ENCODE data around the gene VCL. TPM values are rescaled to one million over a fixed set of nuclear protein-coding genes. Genes with fewer than 3 reads are reported as not detected.
A peak's percentile ranks its signal among the peaks of the same experiment; 100 is the strongest.
"Not testable (repeated sequence)": the region's sequence is repeated elsewhere in the genome, so short reads cannot be mapped to it uniquely, and the experiment has no call there.

VCL gene
- total RNA-seq, 1 experiment from 2014 or later = 378 TPM

DNA sequence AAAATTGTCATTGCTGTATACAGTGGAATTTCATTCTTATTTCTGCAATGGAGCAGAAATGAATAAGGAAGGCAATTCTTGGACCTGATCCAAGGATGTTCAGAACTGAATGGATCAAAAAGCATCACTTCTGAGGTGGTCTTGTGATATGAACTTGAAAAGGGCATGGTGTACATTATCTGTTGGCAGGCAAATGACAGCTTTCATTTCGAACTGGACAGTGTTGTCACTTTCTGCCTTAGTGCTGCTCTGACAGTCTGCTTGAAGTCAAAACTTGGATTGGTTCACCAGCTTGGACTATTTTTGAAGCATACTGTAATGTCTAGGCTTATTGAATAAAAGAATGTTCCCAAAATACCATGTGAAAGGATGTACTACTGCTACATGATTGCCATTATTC lies 52.0 kb downstream of the VCL start:
- no peaks in the 10 kb centered on the region for H3K9me3 ChIP-seq (replicated peaks)
- no peak overlapping the region for H3K27ac ChIP-seq
- no peak for DNase-seq (ENCODE audit: low read depth in 1 of 2, low spot score in 2 of 2)
- H3K36me3 ChIP-seq = peaks cover 59% of the 10 kb centered on the region
- H3K4me1 ChIP-seq (replicated peaks) = peaks cover 39% of the 10 kb centered on the region
- H3K27me3 ChIP-seq (replicated peaks) = no peaks in the 10 kb centered on the region
- no peak overlapping the region for H3K4me3 ChIP-seq

DNA sequence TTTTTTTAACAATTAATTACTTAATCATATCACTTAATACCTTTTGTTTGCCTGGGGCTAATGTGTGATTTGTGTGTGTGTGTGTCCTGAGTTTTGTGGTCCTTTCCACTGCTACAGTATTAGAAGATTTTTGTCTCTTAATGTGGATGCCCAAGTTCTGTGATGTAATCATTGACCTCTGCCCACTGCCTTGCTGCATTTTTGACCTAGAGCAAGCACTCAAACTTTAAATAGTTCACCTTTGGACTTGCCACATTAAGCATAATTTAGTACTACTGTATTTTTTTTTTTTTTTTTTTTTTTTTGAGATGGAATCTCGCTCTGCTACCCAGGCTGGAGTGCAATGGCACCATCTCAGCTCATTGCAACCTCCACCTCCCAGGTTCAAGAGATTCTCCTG lies 52.7 kb downstream of the VCL start:
- no peaks in the 10 kb centered on the region for H3K9me3 ChIP-seq (replicated peaks)
- H3K27me3 ChIP-seq (replicated peaks) = no peaks in the 10 kb centered on the region
- no peak for DNase-seq (ENCODE audit: low read depth in 1 of 2, low spot score in 2 of 2)
- H3K4me3 ChIP-seq = no peak overlapping the region
- peaks cover 57% of the 10 kb centered on the region for H3K36me3 ChIP-seq
- no peak overlapping the region for H3K27ac ChIP-seq
- H3K4me1 ChIP-seq (replicated peaks) = peaks cover 46% of the 10 kb centered on the region

DNA sequence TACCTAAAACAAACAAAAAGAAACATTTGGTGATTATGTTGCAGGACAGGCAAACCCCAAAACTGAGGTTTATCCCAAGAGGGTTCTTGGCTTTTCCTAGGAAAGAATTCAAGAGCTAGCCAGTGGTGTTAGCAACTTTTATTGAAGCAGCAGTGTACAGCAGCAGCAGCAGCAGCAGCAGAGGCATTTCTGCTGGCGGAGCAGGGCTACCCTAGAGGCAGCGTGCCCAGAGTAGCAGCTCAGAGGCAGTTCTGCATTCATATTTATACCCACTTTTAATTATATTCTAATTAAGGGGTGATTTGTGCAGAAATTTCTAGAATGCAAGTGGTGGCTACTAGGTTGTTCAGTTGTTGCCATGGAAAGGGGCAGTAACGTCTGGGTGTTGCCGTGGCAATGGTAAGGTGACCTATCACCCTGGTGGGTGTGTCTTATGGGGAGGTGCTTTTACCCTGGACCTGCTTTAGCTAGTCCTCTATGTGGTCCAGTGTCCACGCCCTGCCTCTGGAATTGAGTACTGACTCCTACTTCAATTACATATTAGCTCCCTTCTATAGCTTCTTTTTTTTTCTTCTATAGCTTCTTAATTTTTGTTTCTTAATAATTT lies 53.9 kb downstream of the VCL start:
- no peak overlapping the region for H3K4me3 ChIP-seq
- peaks cover 50% of the 10 kb centered on the region for H3K4me1 ChIP-seq (replicated peaks)
- no peaks in the 10 kb centered on the region for H3K9me3 ChIP-seq (replicated peaks)
- H3K27me3 ChIP-seq (replicated peaks) = no peaks in the 10 kb centered on the region
- DNase-seq (ENCODE audit: low read depth in 1 of 2, low spot score in 2 of 2) = no peak
- H3K27ac ChIP-seq = no peak overlapping the region
- peaks cover 51% of the 10 kb centered on the region for H3K36me3 ChIP-seq

DNA sequence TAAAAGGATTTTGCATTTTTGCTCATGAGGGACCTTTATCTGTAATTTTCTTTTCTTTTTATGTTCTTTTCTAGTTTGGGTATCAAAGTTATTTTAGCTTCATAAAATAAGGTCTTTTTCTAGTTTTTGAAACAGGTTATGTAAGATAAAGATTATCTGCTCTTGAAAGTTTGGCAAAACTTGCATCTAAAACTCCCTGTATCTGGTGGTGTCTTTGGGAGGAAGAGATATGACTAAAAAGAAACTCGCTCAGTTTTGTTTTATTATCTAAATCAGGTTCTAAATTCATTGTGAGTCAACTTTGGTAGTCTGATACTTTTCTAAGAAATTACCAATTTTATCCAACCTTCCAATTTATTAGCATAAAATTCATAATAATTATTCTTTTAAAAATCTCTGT lies 55.1 kb downstream of the VCL start:
- H3K36me3 ChIP-seq = peaks cover 44% of the 10 kb centered on the region
- no peak overlapping the region for H3K27ac ChIP-seq
- H3K9me3 ChIP-seq (replicated peaks) = no peaks in the 10 kb centered on the region
- DNase-seq (ENCODE audit: low read depth in 1 of 2, low spot score in 2 of 2) = no peak
- peaks cover 40% of the 10 kb centered on the region for H3K4me1 ChIP-seq (replicated peaks)
- no peak overlapping the region for H3K4me3 ChIP-seq
- H3K27me3 ChIP-seq (replicated peaks) = no peaks in the 10 kb centered on the region

DNA sequence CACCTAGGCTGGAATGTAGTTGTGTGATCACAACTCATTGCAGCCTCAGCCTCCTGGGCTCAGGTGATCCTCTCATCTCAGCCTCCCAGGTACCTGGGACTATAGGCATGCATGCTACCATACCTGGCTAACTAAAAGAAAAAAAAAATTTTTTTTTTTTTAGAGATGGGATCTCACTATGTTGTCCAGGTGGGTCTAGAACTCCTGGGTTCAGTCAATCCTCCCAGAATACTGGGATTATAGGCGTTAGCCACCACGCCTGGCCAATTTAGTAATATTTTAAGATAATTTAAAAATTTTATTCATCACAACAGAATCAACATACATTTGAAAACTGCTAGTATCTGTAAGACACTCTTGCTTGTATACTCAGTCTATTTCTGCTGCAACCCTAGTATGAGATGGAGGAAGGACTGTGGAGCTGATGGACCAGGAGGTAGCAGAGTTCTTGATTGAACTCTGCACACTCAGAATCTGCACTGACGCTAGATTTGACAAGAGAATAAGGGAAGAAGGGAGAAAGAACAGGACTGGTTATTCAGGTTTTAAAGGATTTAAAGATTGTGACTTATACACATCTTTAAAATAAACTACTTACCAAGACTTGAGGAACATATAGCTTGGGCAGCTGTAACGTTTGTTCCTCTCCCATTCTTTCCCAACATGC lies 57.6 kb downstream of the VCL start:
- Histone ChIP-seq H3K27me3 (replicated peaks) (no peaks in the 10 kb centered on the region), H3K9me3 (replicated peaks) (no peaks in the 10 kb centered on the region), H3K4me3 (no peak overlapping the region), H3K27ac (peak overlapping the region; percentile 68), H3K4me1 (replicated peaks) (peaks cover 26% of the 10 kb centered on the region), H3K36me3 (peaks cover 38% of the 10 kb centered on the region)
- no peak for DNase-seq (ENCODE audit: low read depth in 1 of 2, low spot score in 2 of 2)

DNA sequence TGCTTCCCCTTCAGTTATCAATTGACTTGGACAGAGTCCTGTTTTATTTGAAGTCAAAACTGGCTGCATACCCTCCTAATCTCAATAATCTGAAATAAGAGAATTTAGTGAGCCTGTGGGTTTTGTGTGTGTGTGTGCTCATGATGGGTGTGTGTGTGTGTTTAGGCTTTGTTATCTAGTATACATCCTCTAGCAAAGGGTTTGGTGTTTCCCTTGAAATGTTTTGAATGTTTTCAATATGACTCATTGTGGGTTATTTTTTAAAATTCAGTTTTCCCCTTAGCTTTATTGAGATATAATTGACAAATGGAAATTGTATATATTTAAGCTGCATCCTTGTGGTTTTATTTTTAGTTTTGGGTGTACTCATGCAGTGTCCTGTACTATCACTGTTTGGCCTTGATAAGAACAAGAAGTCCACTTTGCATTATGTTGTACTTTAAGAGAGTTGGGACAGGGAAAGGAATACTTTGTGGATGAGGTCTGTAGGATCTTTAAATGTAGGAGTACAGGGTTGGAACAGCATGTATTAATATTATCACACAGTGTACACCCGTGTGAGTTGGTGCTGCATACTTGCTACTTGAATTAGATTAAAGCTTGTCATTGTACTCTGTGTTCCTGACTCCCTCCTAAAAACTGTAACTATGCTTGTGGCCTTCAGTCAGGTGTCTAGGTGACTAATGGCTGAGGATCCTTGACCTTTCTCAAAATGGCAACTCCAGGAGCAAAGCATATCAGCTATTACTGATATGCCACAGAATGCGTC lies 58.3 kb downstream of the VCL start:
- no peak overlapping the region for H3K4me3 ChIP-seq

DNA sequence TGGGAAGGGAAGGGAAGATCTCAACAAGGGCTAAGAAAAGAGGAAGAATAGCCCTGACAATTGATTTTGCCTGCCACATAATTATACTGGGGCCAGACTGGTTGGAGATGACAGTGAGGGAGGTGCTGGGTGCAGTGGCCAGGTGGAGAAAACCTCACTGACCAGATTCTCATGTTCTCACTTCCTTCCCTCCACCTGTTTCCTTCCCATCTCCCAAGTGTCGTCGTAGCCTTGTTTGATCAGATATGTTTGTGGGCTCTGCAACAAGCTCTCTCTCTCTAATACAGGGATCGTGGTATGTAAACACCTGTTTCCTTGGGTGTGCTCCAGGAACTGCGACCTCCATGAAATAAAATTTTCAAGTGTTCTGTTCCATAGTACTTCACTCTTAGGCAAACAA lies 60.2 kb downstream of the VCL start:
- Histone ChIP-seq H3K36me3 (peaks cover 49% of the 10 kb centered on the region), H3K4me3 (no peak overlapping the region), H3K4me1 (replicated peaks) (peaks cover 26% of the 10 kb centered on the region), H3K27me3 (replicated peaks) (no peaks in the 10 kb centered on the region), H3K27ac (no peak overlapping the region), H3K9me3 (replicated peaks) (0 out of 2 replicates have a peak, but pooled peaks cover under 1% of the 10 kb centered on the region)
- no peak for DNase-seq (ENCODE audit: low read depth in 1 of 2, low spot score in 2 of 2)

More for the DNA sequence above, 58.3 kb downstream of the VCL start:
- Histone ChIP-seq H3K9me3 (replicated peaks) (no peaks in the 10 kb centered on the region), H3K27ac (peak overlapping the region; percentile 68), H3K36me3 (peaks cover 37% of the 10 kb centered on the region), H3K27me3 (replicated peaks) (no peaks in the 10 kb centered on the region), H3K4me1 (replicated peaks) (peaks cover 26% of the 10 kb centered on the region)
- peak in 1 of 2 experiments; percentile 80 for DNase-seq (ENCODE audit: low read depth in 1 of 2, low spot score in 2 of 2)

DNA sequence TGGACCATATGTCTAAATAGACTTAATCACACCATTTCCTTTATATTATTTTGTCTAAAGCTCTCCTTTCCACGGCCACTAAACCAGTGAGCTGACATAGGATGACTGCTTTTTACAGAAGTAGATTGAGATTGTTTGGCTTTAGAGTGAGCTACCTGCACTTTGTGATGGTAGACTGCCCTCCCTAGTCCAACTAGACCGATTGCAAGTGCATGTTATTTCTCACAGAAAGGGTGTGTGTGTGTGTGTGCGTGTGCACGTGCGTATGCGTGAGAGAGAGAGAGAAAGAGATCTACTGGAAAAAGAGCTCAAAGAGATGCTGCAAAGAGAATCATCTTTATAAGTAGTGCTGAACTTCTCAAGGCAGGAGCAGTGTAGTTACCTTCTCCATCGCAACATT lies 60.7 kb downstream of the VCL start:
- no peak overlapping the region for H3K27ac ChIP-seq
- no peaks in the 10 kb centered on the region for H3K27me3 ChIP-seq (replicated peaks)
- peaks cover 55% of the 10 kb centered on the region for H3K36me3 ChIP-seq
- H3K4me3 ChIP-seq = no peak overlapping the region
- H3K9me3 ChIP-seq (replicated peaks) = 0 out of 2 replicates have a peak, but pooled peaks cover 4% of the 10 kb centered on the region
- peaks cover 26% of the 10 kb centered on the region for H3K4me1 ChIP-seq (replicated peaks)
- no peak for DNase-seq (ENCODE audit: low read depth in 1 of 2, low spot score in 2 of 2)

DNA sequence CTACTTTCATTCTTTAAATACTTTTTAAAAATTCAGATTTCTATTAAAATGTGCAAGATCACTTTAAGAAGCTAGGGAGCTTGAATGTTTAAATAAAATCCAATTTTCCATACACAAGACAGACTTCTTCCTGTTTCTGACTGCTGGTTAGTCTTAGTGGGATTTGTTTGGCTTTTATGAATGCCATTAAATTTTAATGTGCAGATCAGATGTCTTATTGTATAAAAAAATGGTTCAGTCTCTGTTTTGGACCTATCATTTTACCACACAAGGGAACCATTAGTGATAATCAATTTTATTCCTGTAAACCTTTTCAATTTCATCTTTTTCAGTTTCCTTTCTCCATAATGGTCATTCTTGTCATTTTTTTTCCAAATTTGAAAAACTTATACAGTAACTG lies 63.2 kb downstream of the VCL start:
- H3K4me3 ChIP-seq = no peak overlapping the region
- peaks cover 66% of the 10 kb centered on the region for H3K36me3 ChIP-seq
- no peak for DNase-seq (ENCODE audit: low read depth in 1 of 2, low spot score in 2 of 2)
- no peak overlapping the region for H3K27ac ChIP-seq
- 0 out of 2 replicates have a peak, but pooled peaks cover 4% of the 10 kb centered on the region for H3K9me3 ChIP-seq (replicated peaks)
- H3K27me3 ChIP-seq (replicated peaks) = no peaks in the 10 kb centered on the region
- H3K4me1 ChIP-seq (replicated peaks) = peaks cover 9% of the 10 kb centered on the region

DNA sequence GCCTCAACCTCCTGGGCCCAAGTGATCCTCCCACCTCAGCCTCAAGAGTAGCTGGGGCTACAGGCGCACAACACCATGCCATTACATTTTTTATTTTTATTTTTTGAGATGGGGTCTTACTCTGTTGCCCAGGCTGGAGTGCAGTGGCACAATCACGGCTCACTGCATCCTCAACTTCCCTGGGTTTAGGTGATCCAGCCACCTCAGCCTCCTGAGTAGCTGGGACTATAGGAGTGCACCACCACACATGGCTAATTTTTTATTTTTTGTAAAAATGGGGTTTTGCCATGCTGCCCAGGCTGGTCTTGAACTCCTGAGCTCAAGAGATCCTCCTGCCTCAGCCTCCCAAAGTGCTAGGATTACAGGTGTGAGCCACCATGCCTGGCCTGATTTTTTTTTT lies 64.1 kb downstream of the VCL start:
- not testable (repeated sequence) for H3K27ac ChIP-seq; H3K9me3 ChIP-seq (replicated peaks); H3K27me3 ChIP-seq (replicated peaks); H3K4me1 ChIP-seq (replicated peaks); DNase-seq (ENCODE audit: low read depth in 1 of 2, low spot score in 2 of 2); H3K4me3 ChIP-seq
- H3K36me3 ChIP-seq = peaks cover 65% of the 10 kb centered on the region

DNA sequence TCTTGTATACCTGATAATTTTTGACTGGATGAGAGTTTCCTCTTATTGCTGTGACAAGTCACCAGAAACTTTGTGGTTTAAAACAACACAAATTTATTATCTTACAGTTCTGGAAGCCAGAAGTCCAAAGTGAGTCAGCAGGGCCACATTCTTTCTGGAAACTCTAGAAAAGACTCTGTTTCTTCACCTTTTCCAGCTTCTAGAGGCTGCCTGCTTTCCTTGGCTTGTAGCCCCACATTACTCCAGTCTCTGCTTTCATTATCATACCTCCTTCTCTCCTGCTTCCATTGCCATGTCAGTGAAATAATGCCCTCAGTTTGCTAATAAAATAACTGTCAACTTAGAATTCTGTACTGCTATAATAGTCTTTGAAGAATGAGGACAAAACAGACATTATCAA lies 65.3 kb downstream of the VCL start:
- no peak for DNase-seq (ENCODE audit: low read depth in 1 of 2, low spot score in 2 of 2)
- H3K27ac ChIP-seq = no peak overlapping the region
- H3K36me3 ChIP-seq = peaks cover 74% of the 10 kb centered on the region
- no peak overlapping the region for H3K4me3 ChIP-seq
- no peaks in the 10 kb centered on the region for H3K4me1 ChIP-seq (replicated peaks)
- 0 out of 2 replicates have a peak, but pooled peaks cover 4% of the 10 kb centered on the region for H3K9me3 ChIP-seq (replicated peaks)
- H3K27me3 ChIP-seq (replicated peaks) = no peaks in the 10 kb centered on the region

DNA sequence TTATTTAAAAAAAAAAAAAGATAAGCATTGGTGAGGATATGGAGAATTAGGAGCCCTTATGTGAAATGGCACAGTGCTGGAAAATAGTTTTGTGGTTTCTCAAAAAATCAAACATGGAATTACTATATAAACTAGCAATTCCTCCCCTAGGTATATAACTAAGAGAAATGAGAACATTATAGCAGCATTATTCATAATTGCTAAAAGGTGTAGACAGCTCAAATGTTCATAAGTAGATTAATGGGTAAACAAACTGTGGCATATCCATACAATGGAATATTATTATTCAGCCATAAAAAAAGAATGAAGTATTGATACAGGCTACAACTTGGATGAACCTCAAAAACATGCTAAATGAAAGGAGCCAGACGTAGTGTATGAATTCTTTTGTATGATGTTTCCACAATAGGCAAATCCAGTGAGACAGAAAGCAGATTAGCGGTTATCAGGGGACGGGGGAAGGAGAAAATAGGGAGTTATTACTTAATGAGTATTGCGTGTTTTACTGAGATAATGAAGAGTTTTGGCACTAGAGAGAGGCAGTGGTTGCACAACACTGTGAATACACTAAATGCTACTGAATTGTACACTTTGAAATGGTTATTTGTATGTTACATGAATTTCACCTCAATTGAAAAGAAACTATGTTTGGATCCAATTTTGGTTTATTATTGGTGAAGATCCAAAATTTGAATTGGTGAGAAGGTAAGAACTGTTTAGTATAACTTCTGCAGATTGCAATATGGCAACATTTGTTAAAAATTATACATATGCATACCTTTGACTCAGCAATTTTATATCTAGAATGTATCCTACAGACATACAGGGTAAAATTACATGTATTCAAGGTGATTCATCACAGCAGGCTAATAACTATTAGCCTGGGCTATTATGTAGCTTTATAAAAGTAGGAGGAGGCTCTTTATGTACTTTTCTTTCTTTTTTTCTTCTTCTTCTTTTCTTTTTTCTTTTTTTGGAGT lies 69.7 kb downstream of the VCL start:
- no peak overlapping the region for H3K27ac ChIP-seq
- H3K4me3 ChIP-seq = no peak overlapping the region
- no peak for DNase-seq (ENCODE audit: low read depth in 1 of 2, low spot score in 2 of 2)
- no peaks in the 10 kb centered on the region for H3K27me3 ChIP-seq (replicated peaks)
- peaks cover 79% of the 10 kb centered on the region for H3K36me3 ChIP-seq
- H3K9me3 ChIP-seq (replicated peaks) = 0 out of 2 replicates have a peak, but pooled peaks cover 4% of the 10 kb centered on the region
- no peaks in the 10 kb centered on the region; the same call in 1 of the 2 replicates for H3K4me1 ChIP-seq (replicated peaks)

DNA sequence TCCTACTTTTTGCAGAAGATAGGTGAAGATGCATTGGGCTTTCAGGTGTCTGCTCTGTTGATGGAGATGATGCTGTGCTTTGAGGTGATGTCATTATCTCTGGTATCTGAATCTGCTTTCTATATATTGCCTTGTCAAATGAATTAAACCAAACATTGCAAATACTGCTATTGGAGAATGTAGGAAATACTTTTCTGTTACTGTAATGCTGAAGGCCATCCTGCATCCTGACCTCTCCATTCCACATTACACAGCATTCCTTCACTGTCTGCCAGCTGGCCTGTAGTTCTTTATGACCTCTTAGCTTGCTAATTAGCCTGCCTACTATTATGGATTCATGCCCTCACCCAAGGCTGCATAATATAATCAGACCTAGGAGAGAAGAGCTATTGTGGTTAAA lies 73.2 kb downstream of the VCL start:
- Histone ChIP-seq H3K27me3 (replicated peaks) (no peaks in the 10 kb centered on the region), H3K4me1 (replicated peaks) (peaks cover 11% of the 10 kb centered on the region), H3K36me3 (peaks cover 82% of the 10 kb centered on the region), H3K27ac (no peak overlapping the region), H3K4me3 (no peak overlapping the region), H3K9me3 (replicated peaks) (no peaks in the 10 kb centered on the region)
- DNase-seq (ENCODE audit: low read depth in 1 of 2, low spot score in 2 of 2) = no peak

All from SJSA1 (cell line).